ENCODE measurements around the gene MAN2A1. TPM values are rescaled to one million over a fixed set of nuclear protein-coding genes. Genes with fewer than 3 reads are reported as not detected.
"Not testable (repeated sequence)": the region's sequence is repeated elsewhere in the genome, so short reads cannot be mapped to it uniquely, and the experiment has no call there.

The MAN2A1 gene
- total RNA-seq, 1 donor from 2014 or later, result 105 TPM

GRCh38 chr5:109755761-109756160 is 66.0 kb downstream of the MAN2A1 start:
- DNase-seq (ENCODE audit: low spot score), result no peak

- DNase-seq (ENCODE audit: low spot score), result no peak
These were observed 66.9 kb downstream of the MAN2A1 start for GRCh38 chr5:109756543-109757185.

DNA sequence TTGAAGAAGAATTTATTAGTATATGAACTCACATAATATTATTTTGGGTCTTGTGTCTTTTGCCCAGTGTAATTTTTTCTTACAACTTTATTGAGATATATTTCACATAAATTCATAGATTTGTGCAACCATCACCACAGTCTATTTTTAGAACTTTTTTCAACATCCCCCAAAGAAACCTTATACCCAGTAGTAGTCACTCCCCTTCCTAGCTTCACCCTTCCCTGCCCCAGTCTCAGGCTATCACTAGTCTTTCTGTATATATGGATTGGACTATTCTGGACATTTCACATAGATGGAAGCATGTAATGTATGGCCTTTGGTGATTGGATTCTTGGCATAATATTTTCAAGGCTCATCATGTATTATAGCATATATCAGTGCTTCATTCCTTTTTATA is 67.8 kb downstream of the MAN2A1 start:
- DNase-seq (ENCODE audit: low spot score), result no peak

- DNase-seq (ENCODE audit: low spot score), result no peak
These were observed 69.6 kb downstream of the MAN2A1 start for GRCh38 chr5:109759306-109759705.

DNA sequence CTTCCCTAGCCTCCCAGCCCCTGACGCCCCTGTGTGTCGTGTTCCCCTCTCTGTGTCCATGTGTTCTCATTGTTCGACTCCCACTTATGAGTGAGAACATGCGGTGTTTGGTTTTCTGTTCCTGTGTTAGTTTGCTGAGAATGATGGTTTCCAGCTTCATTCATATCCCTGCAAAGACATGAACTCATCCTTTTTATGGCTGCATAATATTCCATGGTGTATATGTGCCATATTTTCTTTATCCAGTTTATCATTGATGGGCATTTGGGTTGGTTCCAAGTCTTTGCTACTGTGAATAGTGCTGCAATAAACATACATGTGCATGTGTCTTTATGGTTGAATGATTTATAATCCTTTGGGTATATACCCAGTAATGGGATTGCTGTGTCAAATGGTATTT is 70.4 kb downstream of the MAN2A1 start:
- not testable (repeated sequence) for DNase-seq (ENCODE audit: low spot score)

GRCh38 chr5:109762821-109763220 is 73.1 kb downstream of the MAN2A1 start:
- DNase-seq (ENCODE audit: low spot score), result no peak

GRCh38 chr5:109767184-109767995 is 77.7 kb downstream of the MAN2A1 start:
- DNase-seq (ENCODE audit: low spot score), result no peak

- DNase-seq (ENCODE audit: low spot score), result no peak
These were observed 78.3 kb downstream of the MAN2A1 start for GRCh38 chr5:109767997-109768396.

- DNase-seq (ENCODE audit: low spot score), result no peak
These were observed 80.0 kb downstream of the MAN2A1 start for GRCh38 chr5:109769597-109770291.

DNA sequence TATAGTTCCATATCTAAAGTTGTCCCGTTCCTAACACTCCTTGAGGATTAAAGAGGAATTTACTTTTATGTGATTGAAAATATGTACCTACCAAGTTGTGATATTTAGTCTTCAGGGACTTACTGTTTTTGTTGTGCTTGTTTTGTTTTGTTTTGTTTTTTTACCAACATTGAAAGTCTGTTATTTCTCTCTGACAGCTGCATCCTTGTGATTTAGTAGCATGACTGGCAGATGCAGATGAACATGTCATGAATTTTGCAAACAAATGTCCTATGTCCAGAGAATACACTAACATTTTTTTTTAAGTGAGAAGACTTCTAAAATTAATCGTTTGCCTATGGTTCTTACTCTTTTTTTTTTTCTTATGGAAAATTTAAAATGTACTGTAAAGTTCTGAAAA is 85.4 kb downstream of the MAN2A1 start:
- DNase-seq (ENCODE audit: low spot score), result no peak

DNA sequence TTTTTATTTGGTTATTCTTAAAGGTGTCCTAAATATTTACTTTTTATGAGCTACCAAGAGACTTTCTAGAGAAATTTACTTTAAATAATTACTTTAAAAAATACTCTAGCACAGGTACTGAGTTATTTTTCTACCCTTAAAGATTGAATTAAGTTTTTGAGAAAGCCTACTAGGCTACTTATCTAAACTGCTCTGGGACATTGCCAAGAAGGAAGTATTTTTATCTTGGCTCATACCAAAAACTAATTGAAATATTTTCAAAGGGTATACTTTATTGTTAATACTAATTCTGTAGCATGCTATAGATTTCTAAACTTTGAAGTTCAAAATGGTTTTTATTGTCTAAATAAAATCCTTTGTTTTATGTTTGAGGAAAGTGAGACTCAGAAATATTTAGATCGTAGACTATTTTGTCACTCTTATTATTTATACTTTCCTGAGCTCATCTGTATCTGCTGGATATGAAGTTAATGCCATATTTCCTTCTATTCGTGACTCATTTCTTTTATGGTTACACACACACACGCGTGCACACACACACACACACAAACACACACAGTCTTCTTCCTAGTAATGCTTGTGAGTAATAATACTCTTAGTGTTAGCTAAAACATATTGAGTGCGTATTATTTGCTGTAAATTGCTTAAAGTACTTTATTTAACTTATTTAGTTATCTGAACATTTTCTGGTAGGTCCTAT is 89.5 kb downstream of the MAN2A1 start:
- no peak for DNase-seq (ENCODE audit: low spot score)

DNA sequence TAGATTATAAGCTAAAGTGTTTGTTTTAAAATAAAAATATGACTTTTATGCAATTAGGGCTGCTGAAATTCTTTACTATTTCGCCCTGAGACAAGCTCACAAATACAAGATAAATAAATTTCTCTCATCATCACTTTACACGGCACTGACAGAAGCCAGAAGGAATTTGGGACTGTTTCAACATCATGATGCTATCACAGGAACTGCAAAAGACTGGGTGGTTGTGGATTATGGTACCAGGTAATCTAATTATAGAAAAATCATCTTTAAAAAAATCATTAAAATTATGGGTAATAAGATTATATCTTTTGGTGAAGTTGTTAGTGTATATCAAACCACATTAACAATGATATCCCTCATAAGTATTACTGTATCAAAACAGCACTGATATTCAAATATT is 95.0 kb downstream of the MAN2A1 start:
- no peak for DNase-seq (ENCODE audit: low spot score)

DNA sequence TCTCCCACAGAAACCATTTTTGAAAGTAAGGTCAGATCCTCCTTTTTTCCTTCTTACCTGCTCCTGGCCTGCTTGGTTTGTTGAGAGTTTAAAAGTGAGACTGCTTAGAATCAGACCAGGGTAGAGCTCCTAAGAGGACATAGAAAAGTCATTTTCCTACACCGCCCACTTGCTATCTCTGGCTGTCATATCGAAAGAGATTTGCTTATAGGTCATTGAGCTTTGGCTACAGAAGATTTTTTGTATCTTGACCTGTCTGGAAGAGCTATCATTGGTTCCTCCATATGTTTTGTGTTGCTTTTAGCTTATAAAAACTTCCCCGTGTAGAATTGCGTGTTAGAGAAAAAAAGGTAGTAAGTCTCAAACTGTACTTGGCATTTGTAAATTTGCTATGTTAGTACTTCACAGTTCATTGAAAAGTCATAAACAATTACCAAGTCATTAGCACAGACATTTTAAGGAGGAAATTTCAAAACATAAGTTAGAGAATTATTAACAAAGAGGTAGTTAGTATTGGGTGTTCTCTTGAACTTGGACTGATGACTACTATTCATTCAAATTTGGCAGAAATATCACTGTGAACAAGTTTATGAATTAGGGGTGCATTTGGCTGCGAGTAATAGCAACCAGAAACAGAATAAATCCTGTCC is 96.6 kb downstream of the MAN2A1 start:
- no peak for DNase-seq (ENCODE audit: low spot score)

- DNase-seq (ENCODE audit: low spot score), result no peak
These were observed 98.9 kb downstream of the MAN2A1 start for GRCh38 chr5:109788596-109788995.

- no peak for DNase-seq (ENCODE audit: low spot score)
These were observed 102.9 kb downstream of the MAN2A1 start for GRCh38 chr5:109792613-109793012.

GRCh38 chr5:109803854-109804253 is 114.1 kb downstream of the MAN2A1 start:
- no peak for DNase-seq (ENCODE audit: low spot score)

GRCh38 chr5:109805472-109805871 is 115.7 kb downstream of the MAN2A1 start:
- DNase-seq (ENCODE audit: low spot score), result no peak

DNA sequence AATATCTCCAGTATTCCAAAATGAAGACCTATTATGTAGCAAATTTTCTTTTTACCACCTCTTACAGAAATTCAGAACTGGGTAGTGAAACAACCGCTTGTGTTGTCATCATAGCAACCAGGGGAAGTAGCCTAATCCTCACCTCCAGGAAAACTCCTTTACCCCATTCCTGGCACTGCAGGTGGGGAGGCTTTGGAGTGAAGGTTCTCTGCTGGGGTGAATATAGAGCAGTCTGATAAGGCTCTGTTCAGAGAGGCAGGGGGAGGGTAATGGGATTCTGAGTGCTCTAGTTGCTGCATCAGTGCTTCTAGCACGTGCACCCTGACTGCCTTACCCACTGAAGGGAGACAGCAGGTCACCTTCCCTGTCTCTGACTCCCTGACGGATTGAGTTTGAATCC is 116.2 kb downstream of the MAN2A1 start:
- peak; percentile 45 for DNase-seq (ENCODE audit: low spot score)

DNA sequence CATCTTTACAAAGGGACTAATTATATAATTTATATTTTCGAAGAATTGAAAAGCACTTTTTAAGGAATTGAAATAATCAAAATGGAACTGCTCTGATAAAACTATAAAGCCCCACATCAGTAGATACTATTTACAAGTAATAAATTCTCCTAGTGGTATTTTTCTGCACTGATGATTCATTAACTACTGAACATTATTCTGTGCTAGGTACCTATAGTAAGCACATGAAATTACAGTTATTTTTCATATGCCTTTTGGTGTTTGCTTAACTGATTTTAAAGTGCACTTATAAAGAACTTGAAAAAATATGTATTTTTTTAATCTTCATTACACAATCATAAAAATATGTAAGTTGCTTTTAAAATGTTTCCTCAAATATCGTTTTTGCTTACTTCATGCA is 123.0 kb downstream of the MAN2A1 start:
- DNase-seq (ENCODE audit: low spot score), result no peak

- DNase-seq (ENCODE audit: low spot score), result no peak
These were observed 127.0 kb downstream of the MAN2A1 start for GRCh38 chr5:109816732-109817131.

GRCh38 chr5:109819878-109820277 is 130.2 kb downstream of the MAN2A1 start:
- DNase-seq (ENCODE audit: low spot score), result no peak

DNA sequence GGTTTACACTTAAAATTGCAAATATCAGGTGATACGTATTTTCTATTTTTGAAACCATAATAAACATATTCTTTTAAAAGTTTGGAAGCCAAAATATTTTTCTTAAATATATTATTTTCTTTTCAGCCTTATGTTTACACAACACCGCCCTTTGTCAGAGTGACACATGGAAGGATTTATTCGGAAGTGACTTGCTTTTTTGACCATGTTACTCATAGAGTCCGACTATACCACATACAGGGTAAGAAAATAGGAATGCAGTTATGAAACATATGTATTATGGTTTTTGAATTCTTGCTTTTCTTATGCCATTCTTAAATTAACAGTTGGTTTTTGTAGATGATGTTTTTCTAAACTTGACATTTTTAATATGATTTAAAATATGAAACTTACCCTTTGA is 133.9 kb downstream of the MAN2A1 start:
- DNase-seq (ENCODE audit: low spot score), result no peak
